NCI-H526 (cell line): ENCODE results near the gene LYL1.

ENCODE experiments used
- DNase-seq, 2 experiments: peaks; one replicate each; lab custom pipeline; 2025; lab: John Stamatoyannopoulos, UW

LYL1 gene

DNA sequence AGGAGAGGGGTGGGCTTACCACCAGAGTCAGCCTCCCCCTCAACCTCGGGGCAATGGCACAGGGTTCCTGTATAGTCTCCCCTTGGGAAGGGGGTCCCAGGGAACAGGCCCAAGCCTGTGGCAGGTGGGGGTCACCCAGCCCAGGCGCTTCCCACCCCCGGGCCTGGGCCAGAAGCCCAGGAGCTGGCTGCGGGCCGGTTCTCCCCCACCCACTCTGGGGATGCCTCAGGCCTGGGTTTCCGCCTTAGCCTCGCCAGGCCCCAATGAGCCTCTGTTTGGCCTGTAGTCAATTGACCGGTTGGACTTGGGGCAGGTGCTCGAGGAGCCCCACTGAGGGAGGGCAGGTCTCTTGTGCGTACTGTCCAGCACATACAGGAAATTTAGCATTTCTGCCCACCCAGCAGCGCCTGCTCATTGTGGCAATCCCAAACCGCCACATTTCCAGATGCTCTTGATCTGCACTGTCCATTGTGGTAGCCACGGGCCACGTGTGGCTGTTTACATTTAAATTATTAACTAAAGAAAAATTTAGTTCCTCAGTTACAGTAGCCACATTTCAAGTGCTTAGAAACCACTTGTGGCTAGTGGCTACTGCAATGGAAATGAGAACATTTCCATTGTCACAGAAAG lies 9.9 kb downstream of the LYL1 start:
- DNase-seq: no peak

- DNase-seq: no peak
These were observed 10.5 kb downstream of the LYL1 start for GRCh38 chr19:13092158-13092543.

DNA sequence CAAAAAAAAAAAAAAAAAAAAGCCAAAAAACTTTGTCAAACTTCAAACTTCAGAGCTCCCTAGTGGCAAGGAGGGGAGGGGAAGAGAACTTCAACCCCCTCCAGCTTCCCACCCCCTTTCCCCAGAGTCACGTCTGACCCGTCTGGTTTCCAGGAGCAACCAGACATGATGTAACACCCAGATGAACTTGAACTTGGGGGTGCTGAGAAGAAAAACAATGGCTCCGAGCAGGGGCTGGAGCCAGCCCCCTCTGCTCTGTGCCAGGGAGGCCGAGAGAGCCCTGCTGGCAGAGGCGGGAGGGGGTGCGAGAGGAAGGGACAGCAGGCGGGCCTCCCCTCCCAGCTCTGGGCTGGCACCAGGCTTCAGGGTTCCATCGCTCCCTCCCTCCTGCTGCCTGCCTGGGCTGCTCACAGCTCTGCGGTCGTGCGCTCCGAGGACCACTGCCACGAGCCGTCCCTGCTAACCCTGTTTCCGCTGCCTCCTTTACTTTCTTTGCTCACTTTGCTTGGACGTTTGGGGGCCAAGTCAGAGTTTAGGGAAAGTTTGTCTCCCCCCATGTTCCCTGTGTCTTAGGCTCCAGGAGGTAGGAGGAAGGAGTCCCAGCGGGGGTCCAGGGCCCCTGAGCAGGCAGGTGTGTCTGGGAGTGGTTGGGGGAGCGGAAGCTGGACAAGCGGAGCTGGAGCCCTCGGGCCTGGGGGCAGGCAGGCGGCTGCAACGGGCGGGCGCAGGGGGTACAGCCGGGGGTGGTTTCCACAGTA lies 11.1 kb downstream of the LYL1 start:
- DNase-seq: no peak

GRCh38 chr19:13090511-13091231 lies 12.0 kb downstream of the LYL1 start:
- no peak for DNase-seq

- DNase-seq: no peak
These were observed 12.7 kb downstream of the LYL1 start for GRCh38 chr19:13089857-13090507.

GRCh38 chr19:13089139-13089856 lies 13.4 kb downstream of the LYL1 start:
- DNase-seq: no peak

GRCh38 chr19:13087795-13088537 lies 14.7 kb downstream of the LYL1 start:
- no peak for DNase-seq

GRCh38 chr19:13087295-13087694 lies 15.4 kb downstream of the LYL1 start:
- no peak for DNase-seq

DNA sequence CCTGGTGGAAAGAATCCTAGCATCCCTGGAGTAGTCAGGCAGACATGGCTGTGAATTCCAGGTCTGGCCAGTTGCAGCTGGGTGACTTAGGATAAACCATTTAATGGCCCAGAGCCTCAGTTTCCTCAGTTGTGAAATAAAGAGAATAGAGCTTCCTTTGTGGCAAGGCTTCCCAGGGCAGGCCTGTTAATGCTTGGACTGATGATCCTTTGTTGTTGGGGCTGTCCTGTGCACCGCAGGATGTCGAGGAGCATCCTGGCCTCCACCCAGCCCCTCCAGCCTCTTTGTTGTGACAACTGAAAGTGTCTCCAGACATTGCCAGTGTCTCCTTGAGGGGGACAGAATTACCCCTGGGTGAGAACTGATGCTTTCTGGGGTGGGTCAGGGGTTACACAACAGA lies 16.3 kb downstream of the LYL1 start:
- DNase-seq: no peak

DNA sequence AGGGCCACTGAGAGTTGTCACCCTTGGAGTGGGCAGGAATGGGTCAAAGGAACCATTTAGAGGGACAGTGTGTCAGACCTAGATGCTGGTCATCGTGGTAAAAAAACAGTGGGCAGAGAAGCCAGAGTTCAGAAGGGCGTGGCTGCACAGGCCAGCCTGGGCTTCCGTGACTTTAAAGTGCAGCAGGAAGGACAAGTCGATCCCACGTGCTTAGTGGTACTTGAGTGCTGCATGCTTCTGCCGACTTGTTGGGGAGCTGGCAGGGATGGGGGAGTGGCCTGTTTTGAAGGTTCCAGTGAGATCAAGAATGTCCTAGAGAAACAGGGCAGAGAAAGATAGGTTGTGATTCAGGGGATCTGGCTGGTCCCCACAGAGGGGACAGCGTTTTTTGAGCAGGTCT lies 17.0 kb downstream of the LYL1 start:
- DNase-seq: no peak

DNA sequence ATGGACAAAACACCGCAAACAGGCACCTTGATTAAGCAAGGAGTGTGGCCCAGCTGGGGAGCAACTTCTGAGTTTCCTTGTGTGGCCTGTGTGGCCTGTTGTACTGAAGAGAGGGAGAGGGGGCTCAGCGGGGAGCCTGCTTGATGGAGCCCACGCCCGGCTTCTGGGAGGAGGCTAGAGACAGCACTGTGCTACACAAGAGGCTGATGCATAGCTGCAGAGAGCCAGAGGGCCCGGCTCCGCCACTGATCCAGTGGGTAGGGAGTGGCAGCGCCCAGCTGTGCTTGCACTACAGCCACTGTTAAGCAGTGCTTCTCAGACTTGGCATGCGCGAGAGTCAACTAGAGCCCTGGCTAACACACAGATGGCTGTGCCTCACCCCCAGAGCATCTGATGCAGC lies 19.0 kb downstream of the LYL1 start:
- no peak for DNase-seq

DNA sequence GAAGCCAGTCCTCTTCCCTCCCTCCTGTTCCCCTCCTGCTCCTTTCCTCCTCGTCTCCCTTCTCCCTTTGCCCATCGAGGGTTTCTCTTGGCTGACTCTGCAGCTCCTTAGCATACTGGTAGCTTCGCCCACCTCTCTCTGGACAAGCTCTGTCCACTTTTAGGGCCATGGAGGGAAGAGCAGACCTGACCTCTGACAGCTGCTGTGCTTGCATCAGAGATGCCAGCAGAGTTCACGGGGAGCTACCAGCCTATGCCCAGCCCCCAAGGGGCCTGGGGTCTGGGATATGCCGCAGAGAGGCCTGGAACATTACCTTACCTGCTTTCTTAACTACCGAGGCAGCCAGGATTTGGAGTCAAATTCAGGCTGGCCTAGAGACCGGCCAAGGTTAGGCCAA lies 19.7 kb downstream of the LYL1 start:
- no peak for DNase-seq

DNA sequence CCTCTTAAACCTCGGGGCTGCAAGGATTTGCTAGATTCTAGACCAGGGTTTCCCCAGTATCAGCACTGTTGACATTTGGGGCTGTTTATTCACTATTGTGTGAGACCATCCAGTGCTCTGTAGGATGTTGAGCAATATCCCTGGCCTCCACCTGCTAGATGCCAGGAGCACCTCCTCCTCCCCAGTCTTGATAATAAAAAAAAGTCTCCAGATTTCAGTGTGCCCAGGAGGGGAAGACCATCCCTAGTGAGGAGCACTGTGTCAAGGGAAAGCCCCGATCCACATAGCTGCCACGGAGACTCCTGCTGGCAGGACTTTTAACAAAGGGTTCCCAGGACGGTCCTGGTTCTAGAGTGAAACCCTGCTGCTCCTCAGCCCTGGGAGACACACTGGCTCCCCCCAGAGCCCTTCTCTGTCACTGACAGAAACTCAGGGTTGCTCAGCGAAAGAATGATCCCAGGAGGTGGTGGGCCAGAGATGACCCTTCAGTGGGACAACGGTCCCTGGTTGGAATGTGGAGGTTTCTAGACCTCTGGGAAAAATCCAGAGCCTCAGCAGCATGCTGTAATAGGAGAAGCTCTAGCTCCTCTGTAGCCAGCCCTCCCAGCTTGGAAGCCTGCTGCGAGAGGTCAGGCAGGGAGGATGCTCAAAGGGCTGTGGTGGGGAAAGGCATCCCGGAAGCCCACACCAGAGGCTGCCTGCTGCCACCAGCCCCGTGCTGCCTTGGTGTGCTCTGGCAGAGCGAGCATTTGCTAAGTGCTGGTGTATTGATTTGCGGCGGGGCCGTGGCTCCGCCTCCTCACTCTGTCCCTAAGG lies 20.3 kb downstream of the LYL1 start:
- peak in 1 of 2 experiments; percentile 17 for DNase-seq

GRCh38 chr19:13079542-13079986 lies 23.1 kb downstream of the LYL1 start:
- no peak for DNase-seq

DNA sequence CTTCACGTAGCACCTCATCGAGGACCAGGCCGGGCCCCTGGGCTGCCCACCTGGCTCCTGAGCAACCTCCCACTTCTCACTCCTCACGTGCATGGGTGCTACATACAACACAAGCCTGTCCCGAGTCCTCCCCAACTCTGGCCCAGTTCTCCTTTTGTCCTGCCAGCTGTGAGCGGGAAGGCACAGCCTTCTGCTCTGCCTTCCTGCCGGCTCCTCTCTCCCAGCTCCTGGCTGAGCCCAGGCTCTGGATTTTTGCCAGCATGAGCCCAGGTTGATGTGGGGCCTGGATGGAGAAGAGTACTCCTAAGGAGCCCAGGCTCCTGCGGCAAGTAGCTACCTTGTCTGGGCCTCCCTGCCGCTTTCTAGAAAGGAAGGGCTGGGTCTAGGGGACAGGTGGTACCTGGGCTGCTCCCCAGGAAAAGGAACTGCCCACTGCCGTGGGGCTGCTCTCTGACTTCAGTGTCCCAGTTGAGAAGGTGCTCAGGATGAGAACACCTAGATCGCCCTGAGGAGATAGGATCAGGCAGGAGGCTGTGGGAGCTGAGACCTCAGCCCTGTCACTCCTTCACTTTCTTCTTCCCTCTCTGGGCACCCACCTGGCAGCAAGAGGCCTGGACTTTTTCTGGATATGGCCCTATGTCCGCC lies 23.6 kb downstream of the LYL1 start:
- no peak for DNase-seq

DNA sequence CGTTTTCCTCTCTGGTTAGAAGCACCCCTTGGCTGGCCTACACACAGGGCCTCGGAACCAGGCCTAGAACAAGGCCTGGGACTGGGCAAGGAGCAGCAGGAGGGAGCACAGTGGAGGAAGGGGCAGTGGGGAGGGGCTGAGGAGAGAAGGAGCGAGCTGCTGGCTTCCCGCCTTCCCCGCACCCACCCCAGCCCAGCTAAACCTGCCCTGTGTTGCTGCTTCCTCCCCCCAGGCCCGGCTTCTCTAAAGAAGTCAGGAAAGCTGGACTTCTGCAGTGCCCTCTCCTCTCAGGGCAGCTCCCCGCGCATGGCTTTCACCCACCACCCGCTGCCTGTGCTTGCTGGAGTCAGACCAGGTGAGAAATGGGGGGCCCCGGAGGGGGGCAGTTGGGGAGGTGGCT lies 24.3 kb downstream of the LYL1 start:
- DNase-seq: no peak

DNA sequence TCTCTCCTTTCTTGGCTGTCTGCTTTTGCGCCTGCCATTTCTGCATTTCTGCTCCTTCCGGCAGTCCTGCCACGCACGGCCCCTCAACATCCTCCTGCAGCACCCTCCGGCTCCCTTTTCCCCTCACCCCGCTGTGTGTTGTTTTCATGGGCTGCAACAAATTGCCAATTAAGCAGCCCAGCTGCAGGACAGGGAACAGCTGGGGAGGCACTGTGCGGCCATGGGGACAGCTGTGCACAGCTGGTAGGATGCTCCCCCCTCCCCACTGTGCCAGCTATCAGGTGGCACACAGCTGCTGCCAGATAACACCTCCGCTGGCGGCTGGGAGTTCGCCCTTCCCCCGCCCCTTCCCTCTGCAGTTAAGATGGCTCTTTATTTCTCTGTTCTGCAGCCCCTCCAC lies 25.4 kb downstream of the LYL1 start:
- DNase-seq: no peak

- no peak for DNase-seq
These were observed 25.9 kb downstream of the LYL1 start for GRCh38 chr19:13076787-13077186.

DNA sequence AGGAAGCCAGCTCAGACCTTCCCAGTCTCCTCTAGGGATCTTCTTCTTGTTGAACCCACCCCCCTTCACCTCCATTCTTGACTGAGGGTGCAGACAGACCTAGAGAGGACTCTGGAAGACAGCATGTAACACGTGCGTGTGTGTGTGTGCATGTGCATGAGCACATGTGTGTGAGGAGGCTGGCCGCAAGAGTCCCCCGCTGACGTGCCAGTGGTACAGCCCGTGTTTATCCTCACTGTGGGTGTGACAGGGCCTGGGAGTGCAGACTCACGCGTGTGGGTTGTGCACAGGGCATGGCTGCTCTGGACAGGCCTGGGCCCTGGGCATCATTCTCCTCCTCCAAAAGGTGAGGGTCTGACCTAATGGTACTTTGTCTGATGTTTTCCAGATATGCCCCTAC lies 26.3 kb downstream of the LYL1 start:
- DNase-seq: no peak

- no peak for DNase-seq
These were observed 28.3 kb downstream of the LYL1 start for GRCh38 chr19:13074378-13074777.
